ENCODE measurements around the gene CADM1.

The CADM1 gene

GRCh38 chr11:115290893-115291292 is 213.3 kb downstream of the CADM1 start:
- no peak overlapping the region for H3K9ac ChIP-seq (ENCODE audit: low read length)
- H3K36me3 ChIP-seq (replicated peaks; ENCODE audit: insufficient read depth, low read length): no peaks in the 10 kb centered on the region
- H3K9me2 ChIP-seq (replicated peaks; ENCODE audit: insufficient read depth, low read length): no peaks in the 10 kb centered on the region
- no peaks in the 10 kb centered on the region for H3K4me1 ChIP-seq (ENCODE audit: low read length)
- no peaks in the 10 kb centered on the region for H4K20me1 ChIP-seq (ENCODE audit: insufficient read depth, low read length)
- H2AFZ ChIP-seq (ENCODE audit: low read length): no peak overlapping the region
- H3K4me2 ChIP-seq (ENCODE audit: low read depth, low read length): no peak overlapping the region
- H3K27ac ChIP-seq (ENCODE audit: low read length): no peak overlapping the region
- H3F3A ChIP-seq (ENCODE audit: insufficient read depth, low read length): no peaks in the 10 kb centered on the region
- H3K27me3 ChIP-seq (replicated peaks; ENCODE audit: insufficient read depth, low read length): no peaks in the 10 kb centered on the region
- TF ChIP-seq CTCF (IDR thresholded peaks at IDR 0.05; ENCODE audit: low read length) (no peak), EZH2phosphoT487 (IDR thresholded peaks at IDR 0.05; ENCODE audit: low read length) (no peak), EZH2 (optimal IDR thresholded peaks at IDR 0.05; ENCODE audit: low read depth, low read length) (no peak)
- DNase-seq: no peak
- H3K79me2 ChIP-seq (ENCODE audit: low read length): peaks cover 27% of the 10 kb centered on the region
- H3K4me3 ChIP-seq (ENCODE audit: low read length): no peak overlapping the region
- no peaks in the 10 kb centered on the region for H3K9me3 ChIP-seq (replicated peaks; ENCODE audit: insufficient read depth, low read length)

DNA sequence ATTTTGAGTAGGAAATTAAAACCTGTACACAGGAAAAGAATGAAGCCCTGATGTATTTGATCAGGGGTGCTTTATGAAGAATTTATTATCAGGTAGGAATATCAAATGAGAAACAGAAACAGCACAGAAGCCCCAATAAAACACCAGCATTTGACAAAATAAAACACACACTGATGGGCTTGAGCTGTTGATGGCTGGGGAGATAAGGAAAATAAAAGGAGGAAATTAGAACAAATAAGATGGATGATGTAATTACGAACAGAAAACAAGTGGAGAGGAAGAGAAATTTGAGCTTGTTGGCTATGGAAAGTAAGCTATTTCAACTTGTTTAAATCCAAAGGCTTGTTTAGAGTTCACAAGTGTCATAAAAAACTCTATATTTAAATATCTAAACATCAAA is 213.7 kb downstream of the CADM1 start:
- no peaks in the 10 kb centered on the region for H3K9me3 ChIP-seq (replicated peaks; ENCODE audit: insufficient read depth, low read length)
- H3K4me3 ChIP-seq (ENCODE audit: low read length): no peak overlapping the region
- no peaks in the 10 kb centered on the region for H3K9me2 ChIP-seq (replicated peaks; ENCODE audit: insufficient read depth, low read length)
- no peak overlapping the region for H3K4me2 ChIP-seq (ENCODE audit: low read depth, low read length)
- H3F3A ChIP-seq (ENCODE audit: insufficient read depth, low read length): no peaks in the 10 kb centered on the region
- no peaks in the 10 kb centered on the region for H4K20me1 ChIP-seq (ENCODE audit: insufficient read depth, low read length)
- no peak overlapping the region for H2AFZ ChIP-seq (ENCODE audit: low read length)
- H3K79me2 ChIP-seq (ENCODE audit: low read length): peaks cover 27% of the 10 kb centered on the region
- no peak overlapping the region for H3K27ac ChIP-seq (ENCODE audit: low read length)
- no peak for DNase-seq
- H3K4me1 ChIP-seq (ENCODE audit: low read length): no peaks in the 10 kb centered on the region
- no peak overlapping the region for H3K9ac ChIP-seq (ENCODE audit: low read length)
- H3K27me3 ChIP-seq (replicated peaks; ENCODE audit: insufficient read depth, low read length): no peaks in the 10 kb centered on the region
- H3K36me3 ChIP-seq (replicated peaks; ENCODE audit: insufficient read depth, low read length): no peaks in the 10 kb centered on the region
- no peak for TF ChIP-seq EZH2phosphoT487 (IDR thresholded peaks at IDR 0.05; ENCODE audit: low read length)

GRCh38 chr11:115287266-115287665 is 216.9 kb downstream of the CADM1 start:
- Histone ChIP-seq H3K27me3 (replicated peaks; ENCODE audit: insufficient read depth, low read length) (no peaks in the 10 kb centered on the region), H4K20me1 (ENCODE audit: insufficient read depth, low read length) (no peaks in the 10 kb centered on the region), H2AFZ (ENCODE audit: low read length) (no peak overlapping the region), H3K4me2 (ENCODE audit: low read depth, low read length) (no peak overlapping the region), H3F3A (ENCODE audit: insufficient read depth, low read length) (no peaks in the 10 kb centered on the region), H3K4me3 (ENCODE audit: low read length) (no peak overlapping the region), H3K36me3 (replicated peaks; ENCODE audit: insufficient read depth, low read length) (no peaks in the 10 kb centered on the region), H3K9me3 (replicated peaks; ENCODE audit: insufficient read depth, low read length) (no peaks in the 10 kb centered on the region), H3K27ac (ENCODE audit: low read length) (no peak overlapping the region), H3K4me1 (ENCODE audit: low read length) (no peaks in the 10 kb centered on the region), H3K79me2 (ENCODE audit: low read length) (peaks cover 28% of the 10 kb centered on the region; the same call in 1 of the 2 replicates), H3K9ac (ENCODE audit: low read length) (no peak overlapping the region), H3K9me2 (replicated peaks; ENCODE audit: insufficient read depth, low read length) (no peaks in the 10 kb centered on the region)
- TF ChIP-seq EZH2 (optimal IDR thresholded peaks at IDR 0.05; ENCODE audit: low read depth, low read length) (no peak), EZH2phosphoT487 (IDR thresholded peaks at IDR 0.05; ENCODE audit: low read length) (no peak), CTCF (IDR thresholded peaks at IDR 0.05; ENCODE audit: low read length) (no peak)
- no peak for DNase-seq

DNA sequence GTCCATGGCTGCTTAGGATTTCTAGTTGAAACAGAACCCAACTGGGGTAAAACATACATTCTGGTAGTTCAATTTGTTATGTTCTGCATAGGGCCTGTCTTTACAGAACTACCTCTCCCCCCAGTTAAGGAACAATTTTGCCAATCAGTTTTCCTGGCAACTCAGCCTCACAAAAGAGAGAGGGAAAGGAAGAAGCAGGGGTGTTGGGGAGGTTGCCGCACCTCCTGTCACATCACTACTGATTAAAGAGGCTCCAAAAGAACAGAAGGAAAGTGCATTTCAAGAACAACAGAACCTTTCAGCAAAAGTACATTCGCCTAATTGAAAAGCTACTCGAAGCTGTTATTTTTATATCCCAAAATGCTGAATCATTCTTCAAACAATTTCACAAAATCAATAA is 217.6 kb downstream of the CADM1 start:
- no peaks in the 10 kb centered on the region for H3F3A ChIP-seq (ENCODE audit: insufficient read depth, low read length)
- peaks cover 26% of the 10 kb centered on the region; the same call in 1 of the 2 replicates for H3K79me2 ChIP-seq (ENCODE audit: low read length)
- no peak for DNase-seq
- H4K20me1 ChIP-seq (ENCODE audit: insufficient read depth, low read length): no peaks in the 10 kb centered on the region
- H2AFZ ChIP-seq (ENCODE audit: low read length): no peak overlapping the region
- H3K4me1 ChIP-seq (ENCODE audit: low read length): no peaks in the 10 kb centered on the region
- no peak overlapping the region for H3K27ac ChIP-seq (ENCODE audit: low read length)
- H3K9me3 ChIP-seq (replicated peaks; ENCODE audit: insufficient read depth, low read length): no peaks in the 10 kb centered on the region
- no peaks in the 10 kb centered on the region for H3K36me3 ChIP-seq (replicated peaks; ENCODE audit: insufficient read depth, low read length)
- TF ChIP-seq CTCF (IDR thresholded peaks at IDR 0.05; ENCODE audit: low read length) (no peak), EZH2phosphoT487 (IDR thresholded peaks at IDR 0.05; ENCODE audit: low read length) (no peak), EZH2 (optimal IDR thresholded peaks at IDR 0.05; ENCODE audit: low read depth, low read length) (no peak)
- H3K9ac ChIP-seq (ENCODE audit: low read length): no peak overlapping the region
- H3K4me2 ChIP-seq (ENCODE audit: low read depth, low read length): no peak overlapping the region
- no peak overlapping the region for H3K4me3 ChIP-seq (ENCODE audit: low read length)
- no peaks in the 10 kb centered on the region for H3K27me3 ChIP-seq (replicated peaks; ENCODE audit: insufficient read depth, low read length)
- H3K9me2 ChIP-seq (replicated peaks; ENCODE audit: insufficient read depth, low read length): no peaks in the 10 kb centered on the region
